Measurements from ENCODE around the gene MAST4. TPM values are rescaled to one million over a fixed set of nuclear protein-coding genes. Genes with fewer than 3 reads are reported as not detected.

The MAST4 gene
- total RNA-seq, 1 donor from 2014 or later: 109 TPM

GRCh38 chr5:66894480-66895240 lies 298.5 kb downstream of the MAST4 start:
- DNase-seq (ENCODE audit: extremely low read depth, low read depth, low spot score): no peak

- no peak for DNase-seq (ENCODE audit: extremely low read depth, low read depth, low spot score)
These were observed 300.0 kb downstream of the MAST4 start for GRCh38 chr5:66896171-66896570.

- no peak for DNase-seq (ENCODE audit: extremely low read depth, low read depth, low spot score)
These were observed 301.2 kb downstream of the MAST4 start for GRCh38 chr5:66897356-66897755.

- no peak for DNase-seq (ENCODE audit: extremely low read depth, low read depth, low spot score)
These were observed 302.2 kb downstream of the MAST4 start for GRCh38 chr5:66898241-66898995.

GRCh38 chr5:66903218-66903617 lies 307.0 kb downstream of the MAST4 start:
- no peak for DNase-seq (ENCODE audit: extremely low read depth, low read depth, low spot score)

- no peak for DNase-seq (ENCODE audit: extremely low read depth, low read depth, low spot score)
These were observed 307.5 kb downstream of the MAST4 start for GRCh38 chr5:66903709-66904108.

GRCh38 chr5:66904189-66904588 lies 308.0 kb downstream of the MAST4 start:
- no peak for DNase-seq (ENCODE audit: extremely low read depth, low read depth, low spot score)

GRCh38 chr5:66906021-66906420 lies 309.8 kb downstream of the MAST4 start:
- DNase-seq (ENCODE audit: extremely low read depth, low read depth, low spot score): no peak

- DNase-seq (ENCODE audit: extremely low read depth, low read depth, low spot score): no peak
These were observed 312.0 kb downstream of the MAST4 start for GRCh38 chr5:66908230-66908629.

GRCh38 chr5:66909364-66909763 lies 313.2 kb downstream of the MAST4 start:
- no peak for DNase-seq (ENCODE audit: extremely low read depth, low read depth, low spot score)

- no peak for DNase-seq (ENCODE audit: extremely low read depth, low read depth, low spot score)
These were observed 316.6 kb downstream of the MAST4 start for GRCh38 chr5:66912787-66913186.

GRCh38 chr5:66915531-66915930 lies 319.3 kb downstream of the MAST4 start:
- no peak for DNase-seq (ENCODE audit: extremely low read depth, low read depth, low spot score)

- no peak for DNase-seq (ENCODE audit: extremely low read depth, low read depth, low spot score)
These were observed 326.7 kb downstream of the MAST4 start for GRCh38 chr5:66922881-66923280.

GRCh38 chr5:66923457-66923856 lies 327.3 kb downstream of the MAST4 start:
- DNase-seq (ENCODE audit: extremely low read depth, low read depth, low spot score): no peak

- DNase-seq (ENCODE audit: extremely low read depth, low read depth, low spot score): no peak
These were observed 327.7 kb downstream of the MAST4 start for GRCh38 chr5:66923922-66924321.

- DNase-seq (ENCODE audit: extremely low read depth, low read depth, low spot score): no peak
These were observed 330.9 kb downstream of the MAST4 start for GRCh38 chr5:66927140-66927539.

- DNase-seq (ENCODE audit: extremely low read depth, low read depth, low spot score): no peak
These were observed 333.1 kb downstream of the MAST4 start for GRCh38 chr5:66929281-66929680.

GRCh38 chr5:66929995-66930394 lies 333.8 kb downstream of the MAST4 start:
- no peak for DNase-seq (ENCODE audit: extremely low read depth, low read depth, low spot score)

- DNase-seq (ENCODE audit: extremely low read depth, low read depth, low spot score): no peak
These were observed 335.5 kb downstream of the MAST4 start for GRCh38 chr5:66931651-66932050.

GRCh38 chr5:66932457-66932856 lies 336.3 kb downstream of the MAST4 start:
- no peak for DNase-seq (ENCODE audit: extremely low read depth, low read depth, low spot score)

GRCh38 chr5:66933066-66933465 lies 336.9 kb downstream of the MAST4 start:
- no peak for DNase-seq (ENCODE audit: extremely low read depth, low read depth, low spot score)

- DNase-seq (ENCODE audit: extremely low read depth, low read depth, low spot score): no peak
These were observed 342.9 kb downstream of the MAST4 start for GRCh38 chr5:66939094-66939493.
